ENCODE data around the gene KLK6. TPM values are rescaled to one million over a fixed set of nuclear protein-coding genes. Genes with fewer than 3 reads are reported as not detected.
"Not testable (repeated sequence)": the region's sequence is repeated elsewhere in the genome, so short reads cannot be mapped to it uniquely, and the experiment has no call there.

Gene KLK6
- total RNA-seq, 1 donor from 2014 or later: not detected

- intact Hi-C loops (cut with micrococcal nuclease): no loop called here
- Mint-ChIP-seq H3K27me3 (ENCODE audit: insufficient read depth) (peaks cover 5% of the 10 kb centered on the region), H3K9me3 (no peaks in the 10 kb centered on the region), H3K36me3 (ENCODE audit: low read depth) (no peaks in the 10 kb centered on the region), H3K4me3 (no peak overlapping the region), H3K4me1 (ENCODE audit: low read depth) (no peaks in the 10 kb centered on the region), H3K27ac (no peak overlapping the region)
- DNase-seq (ENCODE audit: low spot score): no peak
These were observed 33.3 kb upstream of the KLK6 start for GRCh38 chr19:51002542-51003311.

GRCh38 chr19:51002089-51002532 lies 32.7 kb upstream of the KLK6 start:
- Mint-ChIP-seq H3K36me3 (ENCODE audit: low read depth) (no peaks in the 10 kb centered on the region), H3K27ac (no peak overlapping the region), H3K4me3 (no peak overlapping the region), H3K9me3 (no peaks in the 10 kb centered on the region), H3K4me1 (ENCODE audit: low read depth) (no peaks in the 10 kb centered on the region), H3K27me3 (ENCODE audit: insufficient read depth) (peaks cover 5% of the 10 kb centered on the region)
- no peak for DNase-seq (ENCODE audit: low spot score)
- intact Hi-C loops (cut with micrococcal nuclease): no loop called here

GRCh38 chr19:51001515-51001914 lies 32.1 kb upstream of the KLK6 start, which contains the start of gene KLK8:
Gene KLK8 (minus strand): TSS chr19:51001604. CDS start chr19:51001167, 437 bp downstream.
- DNase-seq (ENCODE audit: low spot score): no peak
- Mint-ChIP-seq H3K27ac (no peak within 1 kb of the TSS), H3K27me3 (ENCODE audit: insufficient read depth) (peaks cover 5% of the 10 kb centered on the region), H3K4me1 (ENCODE audit: low read depth) (no peaks in the 10 kb centered on the region), H3K4me3 (no peak within 1 kb of the TSS), H3K36me3 (ENCODE audit: low read depth) (no peaks in the 10 kb centered on the region), H3K9me3 (no peaks in the 10 kb centered on the region)
- intact Hi-C loops (cut with micrococcal nuclease): no loop called here

- no peak for DNase-seq (ENCODE audit: low spot score)
- Mint-ChIP-seq H3K4me3 (no peak overlapping the region), H3K9me3 (no peaks in the 10 kb centered on the region), H3K27me3 (ENCODE audit: insufficient read depth) (peaks cover 5% of the 10 kb centered on the region), H3K36me3 (ENCODE audit: low read depth) (no peaks in the 10 kb centered on the region), H3K4me1 (ENCODE audit: low read depth) (no peaks in the 10 kb centered on the region), H3K27ac (no peak overlapping the region)
- intact Hi-C loops (cut with micrococcal nuclease): no loop called here
These were observed 31.6 kb upstream of the KLK6 start for GRCh38 chr19:51000981-51001380.

GRCh38 chr19:51000426-51000825 lies 31.0 kb upstream of the KLK6 start:
- Mint-ChIP-seq H3K27ac (no peak overlapping the region), H3K9me3 (no peaks in the 10 kb centered on the region), H3K27me3 (ENCODE audit: insufficient read depth) (peaks cover 5% of the 10 kb centered on the region), H3K36me3 (ENCODE audit: low read depth) (no peaks in the 10 kb centered on the region), H3K4me3 (no peak overlapping the region), H3K4me1 (ENCODE audit: low read depth) (no peaks in the 10 kb centered on the region)
- DNase-seq (ENCODE audit: low spot score): no peak
- intact Hi-C loops (cut with micrococcal nuclease): no loop called here

GRCh38 chr19:50998686-50999085 lies 29.3 kb upstream of the KLK6 start:
- Mint-ChIP-seq H3K27ac (no peak overlapping the region), H3K27me3 (ENCODE audit: insufficient read depth) (peaks cover 5% of the 10 kb centered on the region), H3K9me3 (no peaks in the 10 kb centered on the region), H3K4me1 (ENCODE audit: low read depth) (no peaks in the 10 kb centered on the region), H3K36me3 (ENCODE audit: low read depth) (no peaks in the 10 kb centered on the region), H3K4me3 (no peak overlapping the region)
- DNase-seq (ENCODE audit: low spot score): no peak
- intact Hi-C loops (cut with micrococcal nuclease): no loop called here

GRCh38 chr19:50998061-50998460 lies 28.7 kb upstream of the KLK6 start:
- Mint-ChIP-seq H3K4me3 (no peak overlapping the region), H3K4me1 (ENCODE audit: low read depth) (no peaks in the 10 kb centered on the region), H3K36me3 (ENCODE audit: low read depth) (no peaks in the 10 kb centered on the region), H3K27ac (no peak overlapping the region), H3K27me3 (ENCODE audit: insufficient read depth) (peaks cover 5% of the 10 kb centered on the region), H3K9me3 (no peaks in the 10 kb centered on the region)
- DNase-seq (ENCODE audit: low spot score): no peak
- intact Hi-C loops (cut with micrococcal nuclease): no loop called here

- no peak overlapping the region for H3K4me3 Mint-ChIP-seq
- intact Hi-C loops (cut with micrococcal nuclease): no loop called here
- no peaks in the 10 kb centered on the region for H3K4me1 Mint-ChIP-seq (ENCODE audit: low read depth)
- DNase-seq (ENCODE audit: low spot score): no peak
- H3K27me3 Mint-ChIP-seq (ENCODE audit: insufficient read depth): no peaks in the 10 kb centered on the region
- no peaks in the 10 kb centered on the region for H3K9me3 Mint-ChIP-seq
- H3K36me3 Mint-ChIP-seq (ENCODE audit: low read depth): no peaks in the 10 kb centered on the region
- H3K27ac Mint-ChIP-seq: no peak overlapping the region
These were observed 24.7 kb upstream of the KLK6 start for GRCh38 chr19:50994129-50994528.

- intact Hi-C loops (cut with micrococcal nuclease): no loop called here
- H3K4me1 Mint-ChIP-seq (ENCODE audit: low read depth): no peaks in the 10 kb centered on the region
- H3K27ac Mint-ChIP-seq: no peak overlapping the region
- peaks cover under 1% of the 10 kb centered on the region for H3K27me3 Mint-ChIP-seq (ENCODE audit: insufficient read depth)
- no peak overlapping the region for H3K4me3 Mint-ChIP-seq
- H3K36me3 Mint-ChIP-seq (ENCODE audit: low read depth): no peaks in the 10 kb centered on the region
- no peaks in the 10 kb centered on the region for H3K9me3 Mint-ChIP-seq
- no peak for DNase-seq (ENCODE audit: low spot score)
These were observed 23.3 kb upstream of the KLK6 start for GRCh38 chr19:50992666-50993035.

- intact Hi-C loops (cut with micrococcal nuclease); H3K4me1 Mint-ChIP-seq (ENCODE audit: low read depth); H3K9me3 Mint-ChIP-seq; H3K27me3 Mint-ChIP-seq (ENCODE audit: insufficient read depth); DNase-seq (ENCODE audit: low spot score); H3K4me3 Mint-ChIP-seq; H3K27ac Mint-ChIP-seq; H3K36me3 Mint-ChIP-seq (ENCODE audit: low read depth): not testable (repeated sequence)
These were observed 15.0 kb upstream of the KLK6 start for GRCh38 chr19:50984416-50984815.

GRCh38 chr19:50983625-50984292 lies 14.4 kb upstream of the KLK6 start, which contains the start of gene KLK7:
Gene KLK7 (minus strand): TSS chr19:50983917. CDS start chr19:50982399, 1,518 bp downstream.
- H3K27ac Mint-ChIP-seq: no peak within 1 kb of the TSS
- H3K36me3 Mint-ChIP-seq (ENCODE audit: low read depth): no peaks in the 10 kb centered on the region
- H3K4me3 Mint-ChIP-seq: no peak within 1 kb of the TSS
- H3K27me3 Mint-ChIP-seq (ENCODE audit: insufficient read depth): peaks cover 10% of the 10 kb centered on the region
- H3K9me3 Mint-ChIP-seq: no peaks in the 10 kb centered on the region
- no peak for DNase-seq (ENCODE audit: low spot score)
- H3K4me1 Mint-ChIP-seq (ENCODE audit: low read depth): no peaks in the 10 kb centered on the region
- intact Hi-C loops (cut with micrococcal nuclease): no loop called here

- peaks cover 16% of the 10 kb centered on the region for H3K27me3 Mint-ChIP-seq (ENCODE audit: insufficient read depth)
- no peaks in the 10 kb centered on the region for H3K36me3 Mint-ChIP-seq (ENCODE audit: low read depth)
- intact Hi-C loops (cut with micrococcal nuclease): no loop called here
These were observed 12.8 kb upstream of the KLK6 start for GRCh38 chr19:50982186-50982585.

GRCh38 chr19:50981587-50982146 lies 12.3 kb upstream of the KLK6 start:
- Mint-ChIP-seq H3K27me3 (ENCODE audit: insufficient read depth) (peaks cover 17% of the 10 kb centered on the region), H3K9me3 (no peaks in the 10 kb centered on the region), H3K4me3 (no peak overlapping the region), H3K27ac (no peak overlapping the region), H3K36me3 (ENCODE audit: low read depth) (no peaks in the 10 kb centered on the region), H3K4me1 (ENCODE audit: low read depth) (no peaks in the 10 kb centered on the region)
- intact Hi-C loops (cut with micrococcal nuclease): no loop called here
- DNase-seq (ENCODE audit: low spot score): no peak

More at GRCh38 chr19:50982186-50982585, 12.8 kb upstream of the KLK6 start:
- DNase-seq (ENCODE audit: low spot score): no peak
- Mint-ChIP-seq H3K4me3 (no peak overlapping the region), H3K4me1 (ENCODE audit: low read depth) (no peaks in the 10 kb centered on the region), H3K27ac (no peak overlapping the region), H3K9me3 (no peaks in the 10 kb centered on the region)
